H1 (cell line): ENCODE measurements around the gene TLR2. TPM values are rescaled to one million over a fixed set of nuclear protein-coding genes. Genes with fewer than 3 reads are reported as not detected.

Experiments
- CTCF ChIA-PET: fragments of 300-600 bp; sonication (Branson Sonifier 250); formaldehyde crosslinking; loops from one replicate; lab custom pipeline; 2021; ENCODE audit not compliant: partially characterized antibody; lab: Charles Lee
- POLR2A ChIA-PET: fragments of 300-600 bp; sonication (Branson Sonifier 250); formaldehyde crosslinking; loops from one replicate; lab custom pipeline; 2021; ENCODE audit warnings: inconsistent platforms; ENCODE audit not compliant: partially characterized antibody; lab: Charles Lee
- DNase-seq, 2 experiments: peaks; one replicate each; pipeline versions ENCODE4 v3.0.0 to v3.0.0-alpha.2; 2010 to 2022; ENCODE audit warnings: low spot score in 2 of 2, low read depth in 1 of 2, mixed read lengths in 1 of 2
- FAIRE-seq: peaks from 2 replicates; lab custom pipeline; 2011; peaks lifted over from hg19 to GRCh38; lab: Jason Lieb, UNC
- H2AFZ ChIP-seq: 2 replicates; pipeline ENCODE4 v1.8.1; 2012; ENCODE audit warnings: low read length, inconsistent platforms
- H2AK5ac ChIP-seq: 2 replicates; pipeline ENCODE4 v1.6.1; 2013; ENCODE audit warnings: low read depth, low read length
- H2BK120ac ChIP-seq: replicated peaks from 2 replicates; pipeline ENCODE3; 2013; ENCODE audit warnings: low read depth, low read length, inconsistent platforms
- H2BK12ac ChIP-seq: 2 replicates; pipeline ENCODE4 v1.6.1; 2013; ENCODE audit warnings: low read depth, low read length
- H2BK15ac ChIP-seq: 2 replicates; pipeline ENCODE4 v1.6.1; 2013; ENCODE audit warnings: low read length
- H2BK20ac ChIP-seq: 2 replicates; pipeline ENCODE4 v1.6.1; 2013; ENCODE audit warnings: low read length
- H2BK5ac ChIP-seq: 2 replicates; pipeline ENCODE4 v1.6.1; 2013; ENCODE audit warnings: low read depth, low read length
- H3K14ac ChIP-seq: 2 replicates; pipeline ENCODE4 v1.6.1; 2013; ENCODE audit warnings: inconsistent platforms; ENCODE audit not compliant: insufficient read length
- H3K18ac ChIP-seq: 2 replicates; pipeline ENCODE4 v1.6.1; 2013; ENCODE audit warnings: low read length; ENCODE audit errors: extremely low read depth
- H3K23ac ChIP-seq: 2 replicates; pipeline ENCODE4 v1.6.1; 2013; ENCODE audit warnings: inconsistent platforms; ENCODE audit not compliant: insufficient read length
- H3K23me2 ChIP-seq: 2 replicates; pipeline ENCODE4 v1.6.1; 2013; ENCODE audit warnings: low read depth, low read length
- H3K27ac ChIP-seq: 2 replicates; pipeline ENCODE4 v1.6.1; 2011; ENCODE audit warnings: low read depth, low read length, inconsistent platforms
- H3K27me3 ChIP-seq, 4 experiments: replicated peaks in 1 of 4; 1 replicate in 1 of 4; 2 replicates in 3 of 4; pipeline versions ENCODE4 v1.6.1 to v1.8.1; 2011 to 2013; ENCODE audit warnings: low read length in 3 of 4, mild to moderate bottlenecking in 3 of 4, inconsistent platforms in 2 of 4, mixed read lengths in 2 of 4, moderate library complexity in 1 of 4; ENCODE audit not compliant: control insufficient read depth in 3 of 4, insufficient read depth in 3 of 4; ENCODE audit errors: extremely low read depth in 1 of 4
- H3K36me3 ChIP-seq, 4 experiments: 2 replicates each; pipeline versions ENCODE4 v1.6.1 to v1.8.1; 2011 to 2013; ENCODE audit warnings: mild to moderate bottlenecking in 4 of 4, low read length in 3 of 4, moderate library complexity in 2 of 4, control low read depth in 1 of 4, inconsistent platforms in 1 of 4; ENCODE audit not compliant: insufficient read depth in 4 of 4, control insufficient read depth in 2 of 4
- H3K4ac ChIP-seq: replicated peaks from 2 replicates; pipeline ENCODE3; 2013; ENCODE audit warnings: low read length, low read depth, mixed read lengths, inconsistent platforms; ENCODE audit not compliant: insufficient read length
- H3K4me1 ChIP-seq, 4 experiments: replicated peaks in 1 of 4; 1 replicate in 1 of 4; 2 replicates in 3 of 4; pipeline versions ENCODE4 v1.6.1 to v1.8.1; 2011 to 2013; ENCODE audit warnings: low read length in 3 of 4, inconsistent platforms in 2 of 4, mixed read lengths in 1 of 4; ENCODE audit not compliant: insufficient read depth in 4 of 4, control insufficient read depth in 3 of 4
- H3K4me2 ChIP-seq, 2 experiments: 2 replicates each; pipeline versions ENCODE4 v1.6.1 to v1.8.1; 2011 to 2013; ENCODE audit warnings: low read depth in 2 of 2, low read length in 2 of 2, control low read depth in 1 of 2, inconsistent platforms in 1 of 2, mild to moderate bottlenecking in 1 of 2; ENCODE audit not compliant: insufficient read depth in 1 of 2
- H3K4me3 ChIP-seq, 4 experiments: fragments of 200-600, 300-600 bp in 1 of 4; sonication (generic), shearing (Covaris generic), sonication (Bioruptor Twin) in 1 of 4; 2 replicates each; pipeline versions ENCODE4 v1.5.1 to v1.8.1; 2011 to 2016; ENCODE audit warnings: low read length in 4 of 4, low read depth in 3 of 4, control low read depth in 2 of 4, inconsistent platforms in 2 of 4, mild to moderate bottlenecking in 2 of 4, mixed read lengths in 1 of 4, moderate library complexity in 1 of 4; ENCODE audit not compliant: insufficient read depth in 2 of 4; ENCODE audit errors: extremely low read depth in 1 of 4
- H3K56ac ChIP-seq: replicated peaks from 2 replicates; pipeline ENCODE3; 2013; ENCODE audit warnings: low read depth, mild to moderate bottlenecking, mixed read lengths, low read length, inconsistent platforms; ENCODE audit not compliant: insufficient read length
- H3K79me1 ChIP-seq: 2 replicates; pipeline ENCODE4 v1.6.1; 2013; ENCODE audit warnings: low read depth, low read length, control low read depth
- H3K79me2 ChIP-seq, 2 experiments: 2 replicates each; pipeline versions ENCODE4 v1.6.1 to v1.8.1; 2012 to 2013; ENCODE audit warnings: low read length in 2 of 2, mild to moderate bottlenecking in 2 of 2, inconsistent platforms in 1 of 2; ENCODE audit not compliant: insufficient read depth in 2 of 2, control insufficient read depth in 1 of 2
- H3K9ac ChIP-seq, 4 experiments: replicated peaks in 1 of 4; 1 replicate in 1 of 4; 2 replicates in 3 of 4; pipeline versions ENCODE4 v1.6.1 to v1.8.1; 2011 to 2013; ENCODE audit warnings: low read depth in 3 of 4, low read length in 3 of 4, control low read depth in 2 of 4, mild to moderate bottlenecking in 2 of 4, moderate library complexity in 2 of 4, inconsistent platforms in 1 of 4; ENCODE audit errors: extremely low read depth in 1 of 4
- H3K9me3 ChIP-seq, 2 experiments: 2 replicates each; pipeline versions ENCODE4 v1.6.1 to v1.8.1; 2012 to 2013; ENCODE audit warnings: mild to moderate bottlenecking in 2 of 2, moderate library complexity in 2 of 2, control low read depth in 1 of 2, inconsistent platforms in 1 of 2, low read depth in 1 of 2, low read length in 1 of 2, mixed read lengths in 1 of 2; ENCODE audit not compliant: insufficient read depth in 2 of 2
- H4K20me1 ChIP-seq, 2 experiments: replicated peaks in 1 of 2; 2 replicates each; pipeline versions ENCODE3 to v1.8.1; 2011 to 2013; ENCODE audit warnings: inconsistent platforms in 2 of 2, low read length in 2 of 2, mild to moderate bottlenecking in 1 of 2; ENCODE audit not compliant: insufficient read depth in 2 of 2, control insufficient read depth in 1 of 2
- H4K5ac ChIP-seq: 2 replicates; pipeline ENCODE4 v1.6.1; 2013; ENCODE audit warnings: low read length, low read depth, mixed read lengths, inconsistent platforms; ENCODE audit not compliant: insufficient read length
- H4K8ac ChIP-seq: 2 replicates; pipeline ENCODE4 v1.8.0; 2013; ENCODE audit warnings: mild to moderate bottlenecking, moderate library complexity, low read length, inconsistent platforms; ENCODE audit not compliant: insufficient read depth; ENCODE audit errors: extremely low read depth
- H4K91ac ChIP-seq: replicated peaks from 2 replicates; pipeline ENCODE3; 2013; ENCODE audit warnings: low read length, mixed read lengths, inconsistent platforms; ENCODE audit not compliant: insufficient read length
- ASH2L ChIP-seq: fragments of 200-600, 300-600 bp; sonication (generic); IDR thresholded peaks from one replicate; pipeline ENCODE4 v1.7.1; 2017; ENCODE audit warnings: low read length
- HDAC2 ChIP-seq, 2 experiments: fragments of 300-600 bp in 1 of 2; sonication (generic) in 1 of 2; IDR thresholded peaks; 2 replicates each; pipeline ENCODE4 v1.6.1; 2011 to 2012; ENCODE audit warnings: low read depth in 2 of 2, low read length in 2 of 2, mild to moderate bottlenecking in 2 of 2, moderate library complexity in 2 of 2, borderline replicate concordance in 1 of 2, inconsistent platforms in 1 of 2
- HDAC6 ChIP-seq: IDR thresholded peaks from one replicate; pipeline ENCODE4 v1.7.1; 2012; ENCODE audit warnings: low read depth, mild to moderate bottlenecking, inconsistent platforms, low read length, moderate library complexity
- MAFK ChIP-seq: IDR thresholded peaks from 2 replicates; pipeline ENCODE4 v1.6.1; 2012; ENCODE audit warnings: low read depth, mild to moderate bottlenecking, improper control_type of control experiment, low read length
- RAD21 ChIP-seq, 2 experiments: IDR thresholded peaks in 1 of 2; conservative IDR thresholded peaks in 1 of 2; 2 replicates each; pipeline ENCODE4 v1.6.1; 2011; ENCODE audit warnings: low read depth in 2 of 2, low read length in 2 of 2, improper control_type of control experiment in 1 of 2, inconsistent platforms in 1 of 2, mild to moderate bottlenecking in 1 of 2, moderate library complexity in 1 of 2
- RXRA ChIP-seq: IDR thresholded peaks from 2 replicates; pipeline ENCODE4 v1.6.1; 2011; ENCODE audit warnings: low read depth, mild to moderate bottlenecking, low read length, moderate library complexity; ENCODE audit not compliant: insufficient read depth
- TAF1 ChIP-seq: IDR thresholded peaks from 2 replicates; pipeline ENCODE4 v1.6.1; 2011; ENCODE audit warnings: mild to moderate bottlenecking, low read depth, low read length
- WGBS, 2 experiments: shearing (Covaris generic) in 1 of 2; methylation state at CpG; one replicate each; pipeline versions ENCODE4 v1.1.6 to v1.1.7; 2013 to 2015; ENCODE audit warnings: low lambda C conversion rate in 2 of 2, mixed read lengths in 2 of 2, inconsistent platforms in 1 of 2, low coverage in 1 of 2, missing lambda C conversion rate in 1 of 2; ENCODE audit not compliant: insufficient replicate concordance in 2 of 2, insufficient coverage in 1 of 2, insufficient read length in 1 of 2; ENCODE audit errors: extremely low coverage in 1 of 2, missing lambda C conversion rate in 1 of 2; 5-methylcytosine and 5-hydroxymethylcytosine counted together
- polyA plus RNA-seq, 7 experiments: library from polyadenylated mRNA; depleted of rRNA in 3 of 7; stranded (reverse) in 5 of 7; unstranded in 2 of 7; fragments of >200 nt in 5 of 7; fragments of 200-250 nt in 2 of 7; gene quantifications; 1 replicate in 5 of 7; 2 replicates in 1 of 7; 4 replicates in 1 of 7; pipeline versions ENCODE4 v1.2.1 to v1.2.3, GENCODE V29; 2011 to 2013; ENCODE audit warnings: missing spikeins in 2 of 7, mixed read lengths in 2 of 7
- total RNA-seq: library from RNA; stranded (reverse); fragmentation: NEBNext Ultra II Directional; extraction: Animal tissue kit (Norgen Biotek cat#: 25700); gene quantifications from 2 replicates; pipeline ENCODE4 v1.2.1, GENCODE V29; 2021

TLR2 gene
- total and polyA plus RNA-seq, 2 of the 8 experiments (the other 6 are each of a cell fraction or from before 2014, with no cell fraction given), result 1.3 TPM

DNA sequence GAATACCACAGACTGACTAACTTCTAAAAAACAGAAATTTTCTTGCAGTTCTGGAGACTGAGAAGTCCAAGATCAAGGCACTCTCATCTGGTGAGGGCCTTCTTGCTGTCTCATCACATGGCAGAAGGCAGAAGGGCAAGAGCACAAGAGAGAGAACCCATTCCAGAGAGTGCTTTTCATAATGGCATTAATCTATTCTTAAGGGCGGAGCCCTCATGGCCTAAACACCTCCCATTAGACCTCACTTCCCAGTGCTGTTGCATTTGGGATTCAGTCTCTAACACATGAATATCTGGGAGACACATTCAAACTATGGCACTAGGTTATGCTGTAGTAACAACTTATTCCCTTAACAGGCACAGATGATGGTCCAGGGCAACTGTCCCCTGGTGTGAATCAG lies 37.1 kb upstream of the TLR2 start:
- TF ChIP-seq HDAC6 (no peak), RXRA (no peak), MAFK (no peak), TAF1 (no peak), ASH2L (no peak), HDAC2 (IDR thresholded peaks at IDR 0.05; ENCODE audit: borderline replicate concordance in 1 of 2, low read depth in 2 of 2, low read length in 2 of 2) (no peak), RAD21 (IDR thresholded peaks at IDR 0.05 in 1 of 2, conservative IDR thresholded peaks at IDR 0.05 in 1 of 2; ENCODE audit: low read depth in 2 of 2, low read length in 2 of 2) (no peak)
- H3K23me2 ChIP-seq, result no peaks in the 10 kb centered on the region
- H2BK12ac ChIP-seq, result no peak overlapping the region
- H3K79me1 ChIP-seq, result no peaks in the 10 kb centered on the region
- H2BK15ac ChIP-seq, result no peak overlapping the region
- no peak overlapping the region for H4K91ac ChIP-seq
- H3K9me3 ChIP-seq, result peaks cover 0 to 3% of the 10 kb centered on the region in 2 experiments; a peak in 1 of 4 replicates
- no peak overlapping the region for H2AFZ ChIP-seq
- H3K56ac ChIP-seq, result no peak overlapping the region
- no peak overlapping the region for H3K23ac ChIP-seq
- no peak overlapping the region for H3K18ac ChIP-seq
- no peak overlapping the region for H4K8ac ChIP-seq
- H2BK5ac ChIP-seq, result no peak overlapping the region
- no peak overlapping the region for H3K27ac ChIP-seq
- H3K27me3 ChIP-seq, result no peaks in the 10 kb centered on the region
- H3K4me3 ChIP-seq, result no peak overlapping the region
- H3K4ac ChIP-seq, result no peak overlapping the region
- H3K36me3 ChIP-seq, result no peaks in the 10 kb centered on the region
- no peak for FAIRE-seq
- no peaks in the 10 kb centered on the region for H3K79me2 ChIP-seq
- DNase-seq, result no peak
- H4K20me1 ChIP-seq, result no peaks in the 10 kb centered on the region
- no peak overlapping the region for H3K4me2 ChIP-seq
- no peak overlapping the region for H2BK120ac ChIP-seq
- no peak overlapping the region for H4K5ac ChIP-seq
- H3K9ac ChIP-seq, result no peak overlapping the region
- H2BK20ac ChIP-seq, result no peak overlapping the region
- ChIA-PET POLR2A (no interaction called here), CTCF (interaction anchor here (0.7 to 9.6 kb wide), 9 partner anchors 12 to 932 kb away, joined by 3 to 142 read pairs (median 5); partner anchors contain the start of gene TLR2)
- no peak overlapping the region for H2AK5ac ChIP-seq
- 94% methylated on average over 1 of the region's 1 CpG; no CpG with 5 or more reads in 1 of the 2 experiments for WGBS, 2 experiments
- peaks cover 0 to 10% (median 1%) of the 10 kb centered on the region in 4 experiments; a peak in 1 of 7 replicates for H3K4me1 ChIP-seq
- no peak overlapping the region for H3K14ac ChIP-seq
